ENCODE measurements around the gene TWSG1. TPM values are rescaled to one million over a fixed set of nuclear protein-coding genes. Genes with fewer than 3 reads are reported as not detected.

Gene TWSG1
- total RNA-seq, 1 experiment from 2014 or later, result 19.3 TPM

DNA sequence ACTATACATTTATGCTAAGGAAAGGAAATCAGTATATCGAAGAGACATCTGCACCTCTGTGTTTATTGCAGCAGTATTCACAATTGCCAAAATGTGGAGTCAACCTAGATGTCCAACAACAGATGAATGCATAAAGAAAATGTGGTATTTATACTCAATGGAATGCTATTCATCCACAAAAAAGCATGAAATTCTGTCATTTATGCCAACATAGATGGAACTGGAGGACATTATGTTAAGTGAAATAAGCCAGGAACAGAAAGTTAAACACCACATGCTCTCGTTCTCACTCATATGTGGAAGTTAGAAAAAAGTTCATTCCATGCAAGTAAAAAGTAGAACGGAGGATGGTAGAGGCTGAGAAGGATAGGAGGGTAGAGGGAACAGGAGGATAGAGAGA is 59.5 kb downstream of the TWSG1 start (continued):
- TF ChIP-seq, protein P1, sequence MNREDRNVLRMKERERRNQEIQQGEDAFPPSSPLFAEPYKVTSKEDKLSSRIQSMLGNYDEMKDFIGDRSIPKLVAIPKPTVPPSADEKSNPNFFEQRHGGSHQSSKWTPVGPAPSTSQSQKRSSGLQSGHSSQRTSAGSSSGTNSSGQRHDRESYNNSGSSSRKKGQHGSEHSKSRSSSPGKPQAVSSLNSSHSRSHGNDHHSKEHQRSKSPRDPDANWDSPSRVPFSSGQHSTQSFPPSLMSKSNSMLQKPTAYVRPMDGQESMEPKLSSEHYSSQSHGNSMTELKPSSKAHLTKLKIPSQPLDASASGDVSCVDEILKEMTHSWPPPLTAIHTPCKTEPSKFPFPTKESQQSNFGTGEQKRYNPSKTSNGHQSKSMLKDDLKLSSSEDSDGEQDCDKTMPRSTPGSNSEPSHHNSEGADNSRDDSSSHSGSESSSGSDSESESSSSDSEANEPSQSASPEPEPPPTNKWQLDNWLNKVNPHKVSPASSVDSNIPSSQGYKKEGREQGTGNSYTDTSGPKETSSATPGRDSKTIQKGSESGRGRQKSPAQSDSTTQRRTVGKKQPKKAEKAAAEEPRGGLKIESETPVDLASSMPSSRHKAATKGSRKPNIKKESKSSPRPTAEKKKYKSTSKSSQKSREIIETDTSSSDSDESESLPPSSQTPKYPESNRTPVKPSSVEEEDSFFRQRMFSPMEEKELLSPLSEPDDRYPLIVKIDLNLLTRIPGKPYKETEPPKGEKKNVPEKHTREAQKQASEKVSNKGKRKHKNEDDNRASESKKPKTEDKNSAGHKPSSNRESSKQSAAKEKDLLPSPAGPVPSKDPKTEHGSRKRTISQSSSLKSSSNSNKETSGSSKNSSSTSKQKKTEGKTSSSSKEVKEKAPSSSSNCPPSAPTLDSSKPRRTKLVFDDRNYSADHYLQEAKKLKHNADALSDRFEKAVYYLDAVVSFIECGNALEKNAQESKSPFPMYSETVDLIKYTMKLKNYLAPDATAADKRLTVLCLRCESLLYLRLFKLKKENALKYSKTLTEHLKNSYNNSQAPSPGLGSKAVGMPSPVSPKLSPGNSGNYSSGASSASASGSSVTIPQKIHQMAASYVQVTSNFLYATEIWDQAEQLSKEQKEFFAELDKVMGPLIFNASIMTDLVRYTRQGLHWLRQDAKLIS (CRISPR knock-in tag; IDR thresholded peaks at IDR 0.05; ENCODE audit: borderline replicate concordance), result no peak

DNA sequence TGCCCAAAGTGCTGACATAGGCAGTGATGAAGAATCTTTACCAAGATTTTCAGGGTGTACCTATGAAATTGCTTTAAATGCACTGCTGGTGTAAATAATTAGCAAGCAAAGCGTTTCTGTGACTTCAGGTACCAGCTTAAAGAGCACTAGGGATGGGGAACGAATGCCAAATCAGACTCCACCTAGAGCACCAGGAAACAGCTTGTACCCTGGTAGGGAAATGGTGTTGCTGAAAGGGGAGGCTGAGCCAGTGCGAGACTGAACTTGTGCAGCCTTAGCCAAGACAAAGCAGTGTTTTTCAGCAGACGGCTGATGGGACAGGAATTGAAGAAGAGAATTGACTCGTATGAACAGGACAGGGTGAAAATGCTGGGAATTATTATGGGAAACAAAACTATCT is 65.6 kb downstream of the TWSG1 start:
- no peak for TF ChIP-seq KAT7 (CRISPR knock-in tag; IDR thresholded peaks at IDR 0.05; ENCODE audit: borderline replicate concordance)
- no peak for TF ChIP-seq FOXK1 (CRISPR knock-in tag; IDR thresholded peaks at IDR 0.05)
- TF ChIP-seq, protein P2, sequence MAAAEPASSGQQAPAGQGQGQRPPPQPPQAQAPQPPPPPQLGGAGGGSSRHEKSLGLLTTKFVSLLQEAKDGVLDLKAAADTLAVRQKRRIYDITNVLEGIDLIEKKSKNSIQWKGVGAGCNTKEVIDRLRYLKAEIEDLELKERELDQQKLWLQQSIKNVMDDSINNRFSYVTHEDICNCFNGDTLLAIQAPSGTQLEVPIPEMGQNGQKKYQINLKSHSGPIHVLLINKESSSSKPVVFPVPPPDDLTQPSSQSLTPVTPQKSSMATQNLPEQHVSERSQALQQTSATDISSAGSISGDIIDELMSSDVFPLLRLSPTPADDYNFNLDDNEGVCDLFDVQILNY (CRISPR knock-in tag; IDR thresholded peaks at IDR 0.05), result no peak
- no peak for TF ChIP-seq TCF7 (CRISPR knock-in tag; IDR thresholded peaks at IDR 0.05; ENCODE audit: low read depth)
- TF ChIP-seq, protein P3, sequence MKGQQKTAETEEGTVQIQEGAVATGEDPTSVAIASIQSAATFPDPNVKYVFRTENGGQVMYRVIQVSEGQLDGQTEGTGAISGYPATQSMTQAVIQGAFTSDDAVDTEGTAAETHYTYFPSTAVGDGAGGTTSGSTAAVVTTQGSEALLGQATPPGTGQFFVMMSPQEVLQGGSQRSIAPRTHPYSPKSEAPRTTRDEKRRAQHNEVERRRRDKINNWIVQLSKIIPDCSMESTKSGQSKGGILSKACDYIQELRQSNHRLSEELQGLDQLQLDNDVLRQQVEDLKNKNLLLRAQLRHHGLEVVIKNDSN (CRISPR knock-in tag; IDR thresholded peaks at IDR 0.05), result no peak
- no peak for TF ChIP-seq EMX1 (CRISPR knock-in tag; IDR thresholded peaks at IDR 0.05)
- no peak for TF ChIP-seq ATF1 (CRISPR knock-in tag; IDR thresholded peaks at IDR 0.05)
- TF ChIP-seq ZNF396 (CRISPR knock-in tag; IDR thresholded peaks at IDR 0.05; ENCODE audit: borderline replicate concordance), result no peak
- TF ChIP-seq NR1H2 (CRISPR knock-in tag; IDR thresholded peaks at IDR 0.05), result no peak
- no peak for TF ChIP-seq CBFB (CRISPR knock-in tag; IDR thresholded peaks at IDR 0.05; ENCODE audit: low read depth)
- TF ChIP-seq, protein P4, sequence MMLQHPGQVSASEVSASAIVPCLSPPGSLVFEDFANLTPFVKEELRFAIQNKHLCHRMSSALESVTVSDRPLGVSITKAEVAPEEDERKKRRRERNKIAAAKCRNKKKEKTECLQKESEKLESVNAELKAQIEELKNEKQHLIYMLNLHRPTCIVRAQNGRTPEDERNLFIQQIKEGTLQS (CRISPR knock-in tag; conservative IDR thresholded peaks at IDR 0.05), result no peak
- no peak for TF ChIP-seq ZNF416 (CRISPR knock-in tag; IDR thresholded peaks at IDR 0.05)
- TF ChIP-seq, protein P5, sequence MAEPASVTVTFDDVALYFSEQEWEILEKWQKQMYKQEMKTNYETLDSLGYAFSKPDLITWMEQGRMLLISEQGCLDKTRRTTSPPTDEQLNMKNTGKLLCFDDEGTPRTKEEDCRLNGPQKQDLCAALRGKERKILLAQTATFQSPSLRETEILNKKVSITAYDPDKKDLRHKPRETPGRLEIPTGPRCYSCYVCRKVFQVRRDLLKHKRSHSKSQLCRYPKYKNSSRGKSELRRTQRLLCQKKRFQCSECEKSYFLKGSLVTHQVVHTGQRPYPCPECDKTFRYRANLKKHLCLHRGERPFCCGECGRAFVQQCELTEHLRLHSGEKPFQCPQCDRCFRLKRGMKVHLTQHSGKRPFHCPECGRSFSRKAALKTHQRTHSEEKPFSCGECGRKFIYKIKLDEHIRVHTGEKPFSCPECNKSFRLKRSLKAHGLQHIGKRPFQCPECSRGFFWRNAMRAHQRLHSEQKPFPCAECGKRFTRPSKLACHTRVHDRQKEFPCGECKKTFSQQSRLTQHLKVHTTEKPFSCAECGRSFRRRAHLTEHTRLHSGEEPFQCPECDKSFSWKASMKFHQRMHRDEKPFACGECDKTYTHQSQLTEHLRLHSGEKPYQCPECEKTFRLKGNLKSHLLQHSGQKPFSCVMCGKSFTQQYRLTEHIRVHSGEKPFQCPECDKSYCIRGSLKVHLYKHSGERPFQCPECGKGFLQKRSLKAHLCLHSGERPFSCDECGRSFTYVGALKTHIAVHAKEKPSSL (CRISPR knock-in tag; conservative IDR thresholded peaks at IDR 0.05), result no peak
- TF ChIP-seq TP53 (CRISPR knock-in tag; IDR thresholded peaks at IDR 0.05), result no peak
- no peak for TF ChIP-seq MXD4 (CRISPR knock-in tag; IDR thresholded peaks at IDR 0.05; ENCODE audit: borderline replicate concordance)
- TF ChIP-seq MYBL2 (CRISPR knock-in tag; IDR thresholded peaks at IDR 0.05), result no peak
- no peak for TF ChIP-seq SMAD4 (CRISPR knock-in tag; IDR thresholded peaks at IDR 0.05)
- no peak for ATAC-seq
- Mint-ChIP-seq H3K27me3 (ENCODE audit: low read depth) (no peaks in the 10 kb centered on the region), H3K4me1 (no peaks in the 10 kb centered on the region), H3K36me3 (peaks cover 9% of the 10 kb centered on the region), H3K4me3 (no peak overlapping the region), H3K27ac (no peak overlapping the region), H3K9me3 (peaks cover 13% of the 10 kb centered on the region)
- CTCF ChIA-PET, result no interaction called here
- POLR2A ChIA-PET, result no interaction called here
- DNase-seq (ENCODE audit: low spot score), result no peak
